GM10266 (cell line): ENCODE measurements around the gene AOAH.

Source experiments
- DNase-seq: peaks from one replicate; pipeline ENCODE4 v3.0.0; 2012; ENCODE audit errors: extremely low spot score
- CTCF ChIP-seq: IDR thresholded peaks from 2 replicates; pipeline ENCODE4 v1.5.1; 2012; ENCODE audit warnings: mild to moderate bottlenecking, low read depth; ENCODE audit not compliant: control insufficient read depth, insufficient read depth; ENCODE audit errors: missing control alignments

Gene AOAH

DNA sequence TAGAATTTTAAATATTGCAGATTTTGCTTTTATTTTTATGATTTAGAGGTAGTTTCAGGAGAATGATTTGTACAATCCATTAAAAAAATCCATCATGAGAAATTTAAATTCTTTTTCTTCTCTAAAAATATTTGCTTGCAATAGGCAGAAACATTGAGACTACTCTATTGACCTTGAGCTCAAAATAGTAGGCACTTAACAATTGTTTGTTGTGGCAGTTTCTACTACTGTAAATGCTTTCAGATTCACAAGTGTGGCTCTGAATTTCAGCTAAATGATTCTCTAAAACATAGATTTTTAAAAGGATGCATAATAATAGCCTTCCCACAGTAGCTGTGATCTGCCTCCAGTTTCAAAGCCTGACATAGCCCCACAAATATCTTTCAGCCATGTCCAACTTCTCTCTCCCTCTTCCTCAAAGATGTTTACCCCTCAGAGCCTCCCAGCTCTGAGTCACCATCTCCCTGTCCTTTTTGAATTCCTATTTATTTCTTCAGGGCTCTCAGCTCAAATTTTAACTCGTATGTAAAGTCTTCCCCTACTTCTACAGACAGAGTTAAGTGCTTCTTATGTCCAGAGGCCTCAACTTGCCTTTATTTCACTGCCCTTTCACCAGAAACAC is 160.5 kb downstream of the AOAH start:
- no peak for DNase-seq
- TF ChIP-seq CTCF: no peak

- no peak for DNase-seq
- TF ChIP-seq CTCF: no peak
Measured at GRCh38 chr7:36562121-36562520, 162.2 kb downstream of the AOAH start.

GRCh38 chr7:36549029-36549428 is 175.3 kb downstream of the AOAH start:
- no peak for TF ChIP-seq CTCF

DNA sequence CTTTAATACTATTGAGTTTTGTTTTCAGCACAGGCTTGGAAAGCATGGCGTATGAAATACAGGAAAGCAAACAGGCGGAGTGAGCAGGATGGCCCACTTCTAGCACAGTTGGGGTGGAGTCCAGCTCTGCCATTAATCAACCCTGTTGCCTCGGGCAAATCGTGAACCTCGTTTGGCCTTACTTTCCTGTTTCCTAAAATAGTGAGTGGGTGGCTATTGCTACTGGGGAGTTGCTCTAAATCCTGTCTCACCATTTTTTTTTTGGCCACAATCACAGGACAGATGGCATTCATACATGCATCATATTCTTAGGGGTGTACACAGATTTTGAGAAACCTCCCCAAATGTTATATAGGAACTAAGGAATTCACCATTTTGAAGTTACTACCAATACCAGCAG is 176.9 kb downstream of the AOAH start:
- no peak for TF ChIP-seq CTCF
- DNase-seq: no peak

More at GRCh38 chr7:36549029-36549428, 175.3 kb downstream of the AOAH start:
- no peak for DNase-seq

DNA sequence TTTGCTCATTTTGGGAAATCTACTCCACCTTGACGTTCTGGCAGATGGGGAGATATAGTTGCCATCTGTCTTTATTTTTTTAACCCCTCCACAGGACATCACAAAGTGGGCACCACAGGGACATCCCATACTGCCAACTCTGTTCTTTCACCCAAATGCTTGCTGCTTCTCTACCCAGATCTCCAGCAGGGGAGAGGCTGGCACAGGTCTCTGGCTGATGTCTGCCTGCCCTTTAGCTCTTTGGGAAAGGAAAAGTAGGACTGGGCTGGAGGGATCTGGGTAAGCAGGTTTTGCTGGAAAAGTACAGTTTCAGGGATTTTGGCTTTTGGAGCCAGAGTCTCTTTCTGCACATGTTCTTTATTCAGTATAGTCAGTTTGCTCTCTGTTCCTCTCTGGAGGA is 178.0 kb downstream of the AOAH start:
- DNase-seq: no peak
- TF ChIP-seq CTCF: no peak

DNA sequence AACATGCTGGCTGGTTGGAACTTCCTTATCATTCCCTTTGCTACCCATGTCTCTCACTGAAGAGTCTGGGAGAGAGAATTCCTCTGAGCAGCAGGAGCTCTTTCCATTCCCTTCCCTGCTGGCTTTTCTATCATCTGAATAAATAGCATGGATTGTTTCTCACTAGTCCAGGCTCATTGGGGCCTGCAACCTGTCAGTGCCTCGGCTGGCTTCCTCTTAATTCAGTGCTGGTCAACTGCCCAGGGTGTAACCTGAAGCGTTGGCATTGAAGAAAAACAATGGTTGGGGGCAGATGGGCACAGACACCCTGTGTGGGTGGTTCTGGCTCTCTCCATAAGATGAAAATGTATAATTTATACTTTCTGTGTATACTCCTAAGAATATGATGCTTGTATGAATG is 179.0 kb downstream of the AOAH start:
- no peak for TF ChIP-seq CTCF
- DNase-seq: no peak

DNA sequence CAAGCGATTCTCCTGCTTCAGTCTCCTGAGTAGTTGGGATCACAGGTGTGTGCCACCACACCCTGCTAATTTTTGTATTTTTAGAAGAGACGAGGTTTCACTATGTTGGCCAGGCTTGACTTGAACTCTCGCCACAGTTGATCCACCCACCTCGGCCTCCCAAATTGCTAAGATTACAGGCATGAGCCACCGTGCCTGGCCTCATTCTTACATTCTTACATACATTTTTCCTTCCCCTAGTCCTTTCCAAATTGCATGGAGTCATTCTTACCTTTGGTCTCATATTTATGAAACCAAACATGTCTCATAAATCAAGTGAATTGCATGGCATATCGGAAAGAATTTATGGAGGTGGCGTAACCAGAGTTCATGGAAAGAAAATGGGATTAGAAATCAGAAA is 186.2 kb downstream of the AOAH start:
- TF ChIP-seq CTCF: no peak
- no peak for DNase-seq
